ENCODE data around the gene PTPRG. TPM values are rescaled to one million over a fixed set of nuclear protein-coding genes. Genes with fewer than 3 reads are reported as not detected.

The PTPRG gene
- total RNA-seq, 2 donors from 2014 or later: 23.9 to 31.6 TPM

DNA sequence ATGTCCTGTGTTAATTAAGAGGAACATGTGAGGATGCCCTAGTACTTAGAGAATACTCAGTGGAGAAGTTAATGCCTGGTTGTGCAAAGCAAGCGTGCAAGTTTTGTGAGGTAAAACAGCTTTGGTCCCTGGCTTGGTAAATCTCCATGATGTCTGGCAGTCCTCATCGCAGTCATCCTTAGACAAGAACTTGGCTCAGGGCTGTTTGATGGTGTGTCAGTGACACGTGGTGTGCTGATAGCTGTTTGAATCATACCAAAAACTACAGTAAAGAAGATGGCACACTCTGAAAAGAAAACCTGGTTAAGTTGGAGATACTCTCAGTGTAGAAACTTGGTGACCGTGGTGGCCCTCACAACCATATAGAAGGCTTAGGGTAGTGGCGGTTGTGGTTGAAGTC is 450.3 kb downstream of the PTPRG start:
- no peaks in the 10 kb centered on the region for H3K9me3 ChIP-seq
- WGBS, 2 donors: 85 to 86% methylated on average over 5 of the region's 5 CpGs
- no peak overlapping the region for H3K4me3 ChIP-seq
- DNase-seq (no peak), ATAC-seq (no peak)
- H3K27me3 ChIP-seq: no peaks in the 10 kb centered on the region
- H3K27ac ChIP-seq: no peak overlapping the region
- no peaks in the 10 kb centered on the region for H3K36me3 ChIP-seq (replicated peaks in 1 of 2; ENCODE audit: insufficient read depth in 1 of 2, low read depth in 2 of 2)
- TF ChIP-seq POLR2A (IDR thresholded peaks at IDR 0.05): no peak
- TF ChIP-seq CTCF (IDR thresholded peaks at IDR 0.05): no peak
- intact Hi-C loops (cut with DNase I): no loop called here
- H3K4me1 ChIP-seq: no peaks in the 10 kb centered on the region

DNA sequence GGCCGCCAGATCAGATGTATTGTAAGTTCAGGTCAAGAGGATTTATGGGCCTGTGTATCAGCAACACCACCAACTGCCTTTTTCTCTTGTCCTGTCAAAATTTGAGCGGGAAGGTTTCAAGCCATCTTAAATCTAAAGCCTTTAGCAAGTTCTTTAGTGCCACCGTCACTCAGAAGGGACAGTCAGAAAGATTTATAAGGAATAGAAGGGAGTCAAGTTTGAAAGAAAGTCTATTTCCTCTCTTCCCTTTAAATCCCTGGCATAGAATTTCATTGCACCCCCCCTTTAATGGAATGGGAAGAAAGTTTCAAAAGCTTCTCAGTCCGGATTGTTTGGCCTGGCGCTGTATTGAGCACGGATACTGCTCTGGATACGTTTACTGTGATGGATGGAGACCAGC is 452.6 kb downstream of the PTPRG start:
- TF ChIP-seq CTCF (IDR thresholded peaks at IDR 0.05) (no peak), POLR2A (IDR thresholded peaks at IDR 0.05) (no peak)
- intact Hi-C loops (cut with DNase I): no loop called here
- no peak for DNase-seq
- ATAC-seq: no peak
- no peaks in the 10 kb centered on the region for H3K4me1 ChIP-seq
- H3K36me3 ChIP-seq (replicated peaks in 1 of 2; ENCODE audit: insufficient read depth in 1 of 2, low read depth in 2 of 2): no peaks in the 10 kb centered on the region
- H3K27ac ChIP-seq: no peak overlapping the region
- no peak overlapping the region for H3K4me3 ChIP-seq
- no peaks in the 10 kb centered on the region for H3K9me3 ChIP-seq
- 90 to 91% methylated on average over 7 of the region's 7 CpGs for WGBS, 2 donors
- no peaks in the 10 kb centered on the region for H3K27me3 ChIP-seq

DNA sequence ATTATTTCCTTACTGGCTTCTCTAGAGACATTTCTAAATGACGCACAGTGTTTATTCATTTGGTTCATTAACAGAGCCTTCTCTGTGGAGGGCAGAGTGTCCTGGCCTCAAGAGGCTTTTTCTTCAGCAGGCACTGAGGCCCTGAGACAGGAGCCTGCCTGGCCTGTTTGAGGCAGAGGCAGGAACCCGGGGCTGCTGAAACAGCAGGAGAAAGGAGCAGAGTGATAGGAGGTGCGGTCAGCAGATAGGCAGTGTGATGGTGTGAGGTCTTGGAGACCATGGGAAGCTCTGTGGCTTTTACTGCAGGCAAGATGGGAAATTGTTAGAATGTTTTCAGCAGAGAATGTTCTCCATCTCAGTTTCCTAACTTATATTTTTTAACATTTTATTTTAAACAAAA is 453.7 kb downstream of the PTPRG start:
- 82 to 89% methylated on average over 3 of the region's 3 CpGs for WGBS, 2 donors
- intact Hi-C loops (cut with DNase I): no loop called here
- no peak overlapping the region for H3K4me3 ChIP-seq
- DNase-seq (no peak), ATAC-seq (no peak)
- TF ChIP-seq POLR2A (IDR thresholded peaks at IDR 0.05): no peak
- TF ChIP-seq CTCF (IDR thresholded peaks at IDR 0.05): no peak
- H3K27me3 ChIP-seq: no peaks in the 10 kb centered on the region
- no peaks in the 10 kb centered on the region for H3K4me1 ChIP-seq
- H3K27ac ChIP-seq: no peak overlapping the region
- no peaks in the 10 kb centered on the region for H3K36me3 ChIP-seq (replicated peaks in 1 of 2; ENCODE audit: insufficient read depth in 1 of 2, low read depth in 2 of 2)
- no peaks in the 10 kb centered on the region for H3K9me3 ChIP-seq

DNA sequence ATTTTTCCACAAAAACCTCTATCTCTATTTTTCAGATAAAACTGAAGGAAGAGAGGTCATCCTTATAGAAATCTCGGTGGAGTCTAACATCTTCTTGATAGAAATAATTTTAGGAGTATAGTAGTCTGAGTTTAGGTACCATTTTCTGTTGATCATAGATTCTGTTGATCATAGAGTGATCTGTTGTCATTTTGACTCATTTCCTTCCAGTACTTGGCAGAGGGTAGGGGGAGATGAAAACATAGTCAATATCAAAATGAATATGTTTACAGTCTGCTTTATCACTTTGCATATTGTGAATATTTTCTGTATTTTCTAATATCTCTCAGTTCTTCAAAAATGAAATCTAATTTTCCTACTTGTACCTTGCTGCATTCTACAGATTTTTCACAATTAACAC is 458.5 kb downstream of the PTPRG start:
- H3K9me3 ChIP-seq: no peaks in the 10 kb centered on the region
- H3K4me3 ChIP-seq: no peak overlapping the region
- H3K36me3 ChIP-seq (replicated peaks in 1 of 2; ENCODE audit: insufficient read depth in 1 of 2, low read depth in 2 of 2): no peaks in the 10 kb centered on the region
- no peaks in the 10 kb centered on the region for H3K27me3 ChIP-seq
- no peak for TF ChIP-seq POLR2A (IDR thresholded peaks at IDR 0.05)
- TF ChIP-seq CTCF (IDR thresholded peaks at IDR 0.05): no peak
- H3K27ac ChIP-seq: no peak overlapping the region
- WGBS, 2 donors: 34 to 41% methylated on average over 1 of the region's 1 CpG
- no peak for DNase-seq
- no peaks in the 10 kb centered on the region for H3K4me1 ChIP-seq
- no peak for ATAC-seq
- intact Hi-C loops (cut with DNase I): no loop called here

DNA sequence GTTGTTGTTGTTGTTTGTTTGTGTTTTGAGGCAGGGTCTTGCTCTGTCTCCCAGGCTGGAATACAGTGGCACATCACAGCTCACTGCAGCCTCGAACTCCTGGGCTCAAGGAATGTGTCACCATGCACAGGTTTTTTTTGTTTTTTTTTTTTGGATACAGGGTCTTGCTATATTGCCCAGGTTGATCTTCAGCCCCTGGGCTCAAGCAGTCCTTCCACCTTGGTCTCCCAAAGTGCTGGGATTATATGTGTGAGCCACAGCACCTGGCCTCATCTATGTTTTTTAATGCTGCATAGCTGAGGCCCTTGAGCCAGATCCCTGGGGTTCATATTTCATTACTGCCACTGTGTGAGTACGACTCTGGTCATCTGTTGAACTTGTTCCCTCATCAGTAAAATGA is 459.3 kb downstream of the PTPRG start:
- Histone ChIP-seq H3K27me3 (no peaks in the 10 kb centered on the region), H3K27ac (no peak overlapping the region), H3K4me1 (no peaks in the 10 kb centered on the region), H3K4me3 (no peak overlapping the region), H3K36me3 (replicated peaks in 1 of 2; ENCODE audit: insufficient read depth in 1 of 2, low read depth in 2 of 2) (no peaks in the 10 kb centered on the region), H3K9me3 (no peaks in the 10 kb centered on the region)
- intact Hi-C loops (cut with DNase I): no loop called here
- no peak for ATAC-seq
- TF ChIP-seq CTCF (IDR thresholded peaks at IDR 0.05) (no peak), POLR2A (IDR thresholded peaks at IDR 0.05) (no peak)
- no peak for DNase-seq
- 88 to 89% methylated on average over 2 of the region's 2 CpGs for WGBS, 2 donors

Measured in body of pancreas (tissue), 4 donors.